HL-60 (cell line): ENCODE data around the gene OR2AG2.

Experiments
- DNase-seq, 2 experiments: peaks; one replicate each; pipeline ENCODE4 v3.0.0-alpha.2; 2010 to 2020; ENCODE audit warnings: low read depth in 1 of 2, low spot score in 1 of 2
- H3K27ac ChIP-seq: fragments of 250-450 bp; sonication (Bioruptor Pico); replicated peaks from 2 replicates; pipeline ENCODE4 v1.5.1; 2020; ENCODE audit warnings: mild to moderate bottlenecking, moderate library complexity
- H3K27me3 ChIP-seq: fragments of 250-450 bp; sonication (Bioruptor Pico); 2 replicates; pipeline ENCODE4 v1.5.1; 2021; ENCODE audit warnings: mild to moderate bottlenecking, moderate library complexity; ENCODE audit not compliant: insufficient read depth, poor library complexity, severe bottlenecking
- H3K4me3 ChIP-seq: replicated peaks from 2 replicates; pipeline ENCODE4 v1.5.1; 2011; ENCODE audit warnings: mild to moderate bottlenecking, control low read depth, low read length; ENCODE audit not compliant: insufficient read depth
- CTCF ChIP-seq: IDR thresholded peaks from one replicate; pipeline ENCODE4 v1.5.1; 2011; ENCODE audit warnings: low read length, control low read depth, inconsistent platforms; ENCODE audit not compliant: insufficient read depth
- GABPA ChIP-seq: IDR thresholded peaks from 2 replicates; pipeline ENCODE4 v1.6.1; 2012; ENCODE audit warnings: low read depth
- POLR2AphosphoS5 ChIP-seq: IDR thresholded peaks from 2 replicates; pipeline ENCODE4 v1.6.1; 2012; ENCODE audit warnings: low read depth
- REST ChIP-seq: IDR thresholded peaks from 2 replicates; pipeline ENCODE4 v1.6.1; 2012; ENCODE audit warnings: low read depth; ENCODE audit not compliant: insufficient replicate concordance
- SPI1 ChIP-seq: IDR thresholded peaks from 2 replicates; pipeline ENCODE4 v1.6.1; 2012; ENCODE audit warnings: low read depth, mild to moderate bottlenecking, borderline replicate concordance

Gene OR2AG2

DNA sequence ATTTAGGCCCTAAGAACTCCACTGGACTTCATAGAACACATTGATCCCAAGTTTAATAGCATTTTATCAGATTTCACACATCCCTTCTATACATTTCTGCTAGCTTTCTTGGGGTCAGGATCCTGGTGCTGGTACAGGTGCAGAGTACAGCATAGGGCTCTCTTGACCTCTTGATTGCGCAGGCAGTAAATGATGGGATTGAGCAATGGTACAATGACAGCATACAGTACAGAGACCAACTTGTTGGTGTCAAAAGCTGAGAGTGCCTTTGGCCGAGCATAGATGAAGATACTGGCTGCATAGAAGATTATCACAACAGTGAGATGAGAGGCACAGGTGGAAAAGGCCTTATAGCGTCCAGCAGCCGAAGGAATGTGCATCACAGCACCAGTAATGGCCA is 22.9 kb upstream of the OR2AG2 start:
- no peak overlapping the region for H3K27ac ChIP-seq
- H3K27me3 ChIP-seq: peaks cover 4% of the 10 kb centered on the region
- DNase-seq: no peak
- no peak overlapping the region for H3K4me3 ChIP-seq
- TF ChIP-seq SPI1: no peak
- no peak for TF ChIP-seq CTCF
- TF ChIP-seq REST: no peak
- no peak for TF ChIP-seq POLR2AphosphoS5

- Histone ChIP-seq H3K4me3 (no peak overlapping the region), H3K27me3 (peaks cover 4% of the 10 kb centered on the region), H3K27ac (no peak overlapping the region)
- no peak for DNase-seq
- TF ChIP-seq SPI1: no peak
- no peak for TF ChIP-seq CTCF
- no peak for TF ChIP-seq POLR2AphosphoS5
- TF ChIP-seq REST: no peak
- TF ChIP-seq GABPA: no peak
These were observed 18.8 kb upstream of the OR2AG2 start for GRCh38 chr11:6790546-6790945.

DNA sequence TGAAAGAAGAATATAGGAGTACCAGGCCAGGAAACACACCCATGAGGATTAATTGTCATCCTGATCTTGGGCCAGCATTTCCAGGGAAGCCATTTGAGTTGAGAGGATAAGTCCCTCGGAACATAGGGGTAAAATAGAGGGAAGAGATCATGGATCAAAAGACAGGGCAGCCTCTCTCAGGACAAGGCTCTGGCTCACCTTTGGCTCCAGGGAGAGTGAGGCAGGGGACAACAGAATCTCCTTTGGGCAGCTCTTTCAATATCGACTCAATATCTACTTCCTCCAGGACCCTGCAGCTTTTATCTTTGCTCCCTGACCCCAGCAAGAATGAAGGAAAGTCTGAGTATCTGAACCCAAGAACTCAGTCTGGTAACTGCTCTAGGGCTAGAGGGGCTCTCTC is 10.9 kb upstream of the OR2AG2 start, which contains the start of gene OR2AG1:
OR2AG1 (plus strand) TSS at position 301 of the 400 bp plus-strand sequence. CDS start 2,018 bp downstream, outside the sequence.
- no peak within 1 kb of the TSS for H3K27ac ChIP-seq
- no peak within 1 kb of the TSS for H3K4me3 ChIP-seq
- TF ChIP-seq CTCF (no peak), POLR2AphosphoS5 (no peak), GABPA (no peak), REST (no peak), SPI1 (no peak)
- no peaks in the 10 kb centered on the region for H3K27me3 ChIP-seq
- DNase-seq: no peak
